Measurements from ENCODE around the gene SLC4A7.

Gene SLC4A7

GRCh38 chr3:27353221-27353620 is 131.0 kb downstream of the SLC4A7 start:
- DNase-seq (ENCODE audit: low read depth) = no peak
- no peak for TF ChIP-seq CTCF (IDR thresholded peaks at IDR 0.05; ENCODE audit: control insufficient read depth, extremely low read depth, insufficient read depth)
- no peak overlapping the region for H3K4me3 ChIP-seq (ENCODE audit: low read depth, low read length)

GRCh38 chr3:27352047-27352446 is 132.1 kb downstream of the SLC4A7 start:
- no peak for DNase-seq (ENCODE audit: low read depth)
- no peak overlapping the region for H3K4me3 ChIP-seq (ENCODE audit: low read depth, low read length)
- no peak for TF ChIP-seq CTCF (IDR thresholded peaks at IDR 0.05; ENCODE audit: control insufficient read depth, extremely low read depth, insufficient read depth)

DNA sequence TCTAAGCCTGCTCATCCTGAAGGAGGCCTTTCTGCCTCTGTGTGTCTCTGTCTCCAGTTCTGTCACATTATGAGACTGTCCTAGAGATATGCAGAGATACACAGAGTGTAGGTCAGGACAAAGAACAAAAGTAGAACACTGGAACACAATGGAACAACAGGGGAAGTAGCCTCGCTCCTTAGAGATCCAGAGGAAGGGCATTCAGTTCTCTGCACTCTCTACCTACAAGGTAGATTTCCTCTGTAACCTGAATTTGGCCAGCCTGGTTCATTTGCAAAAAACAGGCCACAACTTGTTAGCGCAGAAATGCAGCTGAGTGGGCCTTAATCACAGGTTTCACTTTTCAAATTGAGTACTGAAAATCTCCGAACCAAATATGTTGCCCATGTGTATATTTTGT is 134.4 kb downstream of the SLC4A7 start:
- no peak for DNase-seq (ENCODE audit: low read depth)

DNA sequence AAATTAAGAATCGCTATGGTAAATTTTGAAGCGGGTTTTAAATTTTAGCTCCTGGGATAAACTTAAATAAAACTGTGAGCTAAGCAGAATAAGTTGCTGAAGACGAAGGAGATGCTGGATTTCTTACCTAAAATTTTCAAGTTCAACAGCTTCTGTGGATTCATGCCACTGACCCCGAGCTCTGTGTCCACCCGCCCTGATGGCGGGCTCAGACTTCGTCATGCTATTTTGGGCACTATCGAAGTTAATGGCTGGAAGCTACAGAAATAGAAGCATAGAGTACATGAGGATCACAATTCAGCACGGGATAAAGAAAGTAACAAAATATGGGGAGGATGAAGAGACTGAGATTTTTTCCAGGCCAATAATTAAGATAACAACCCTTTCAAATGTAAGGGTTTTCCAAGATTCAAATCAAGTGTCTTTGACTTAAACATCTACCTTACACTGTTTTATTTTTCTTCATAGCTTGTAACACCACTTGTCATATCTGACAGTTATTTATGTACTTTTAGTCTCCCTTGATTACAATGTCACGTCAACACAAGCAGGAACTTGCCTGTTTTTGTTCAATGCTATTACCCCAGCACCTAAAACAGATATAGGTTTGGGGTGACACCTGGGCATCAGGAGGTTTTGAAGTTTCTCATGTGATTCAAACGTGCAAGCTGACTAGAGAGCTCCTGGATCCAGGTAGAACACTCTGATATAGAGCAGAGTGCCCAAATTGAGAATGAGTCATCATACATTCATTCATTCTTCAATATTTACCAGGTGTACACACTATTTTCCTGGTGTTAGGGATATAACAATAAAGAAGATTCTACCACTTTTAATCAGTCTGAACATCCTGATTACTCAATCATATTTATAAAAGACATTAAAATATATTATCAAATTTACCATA is 138.0 kb downstream of the SLC4A7 start:
- H3K4me3 ChIP-seq (ENCODE audit: low read depth, low read length) = no peak overlapping the region
- DNase-seq (ENCODE audit: low read depth) = no peak
- TF ChIP-seq CTCF (IDR thresholded peaks at IDR 0.05; ENCODE audit: control insufficient read depth, extremely low read depth, insufficient read depth) = no peak

More for the DNA sequence above, 134.4 kb downstream of the SLC4A7 start:
- no peak overlapping the region for H3K4me3 ChIP-seq (ENCODE audit: low read depth, low read length)
- no peak for TF ChIP-seq CTCF (IDR thresholded peaks at IDR 0.05; ENCODE audit: control insufficient read depth, extremely low read depth, insufficient read depth)

- DNase-seq (ENCODE audit: low read depth) = no peak
Observed at GRCh38 chr3:27345493-27345892, 138.7 kb downstream of the SLC4A7 start.

GRCh38 chr3:27345045-27345444 is 139.1 kb downstream of the SLC4A7 start:
- no peak for DNase-seq (ENCODE audit: low read depth)
- no peak for TF ChIP-seq CTCF (IDR thresholded peaks at IDR 0.05; ENCODE audit: control insufficient read depth, extremely low read depth, insufficient read depth)

More at GRCh38 chr3:27345493-27345892, 138.7 kb downstream of the SLC4A7 start:
- no peak overlapping the region for H3K4me3 ChIP-seq (ENCODE audit: low read depth, low read length)
- TF ChIP-seq CTCF (IDR thresholded peaks at IDR 0.05; ENCODE audit: control insufficient read depth, extremely low read depth, insufficient read depth) = no peak

More at GRCh38 chr3:27345045-27345444, 139.1 kb downstream of the SLC4A7 start:
- H3K4me3 ChIP-seq (ENCODE audit: low read depth, low read length) = no peak overlapping the region
